WTC11 (cell line): ENCODE results near the gene GATA2.

Experiments
- CREB1 ChIP-seq: sonication (generic); formaldehyde crosslinking; IDR thresholded peaks from 2 replicates; pipeline ENCODE4 v1.8.0; 2023; ENCODE audit warnings: mild to moderate bottlenecking, missing genetic modification reagents
- CTCF ChIP-seq: fragments of 200-600 bp; IDR thresholded peaks from 2 replicates; pipeline ENCODE4 v1.8.0; 2022; ENCODE audit warnings: antibody characterized with exemption
- E2F4 ChIP-seq: sonication (generic); formaldehyde crosslinking; IDR thresholded peaks from 2 replicates; pipeline ENCODE4 v1.8.1; 2022; ENCODE audit warnings: low read depth, mild to moderate bottlenecking, moderate library complexity, missing genetic modification reagents, borderline replicate concordance
- IRF1 ChIP-seq: sonication (generic); formaldehyde crosslinking; IDR thresholded peaks from 2 replicates; pipeline ENCODE4 v1.8.0; 2023; ENCODE audit warnings: missing genetic modification reagents
- KAT7 ChIP-seq: sonication (generic); formaldehyde crosslinking; IDR thresholded peaks from 2 replicates; pipeline ENCODE4 v1.8.1; 2023; ENCODE audit warnings: missing genetic modification reagents, mild to moderate bottlenecking, borderline replicate concordance
- MAX ChIP-seq: sonication (generic); formaldehyde crosslinking; IDR thresholded peaks from 2 replicates; pipeline ENCODE4 v1.8.0; 2022; ENCODE audit warnings: mild to moderate bottlenecking, missing genetic modification reagents
- PRDM15 ChIP-seq: sonication (generic); formaldehyde crosslinking; IDR thresholded peaks from 2 replicates; pipeline ENCODE4 v1.8.0; 2022; ENCODE audit warnings: missing genetic modification reagents
- TEAD4 ChIP-seq: sonication (generic); formaldehyde crosslinking; IDR thresholded peaks from 2 replicates; pipeline ENCODE4 v1.8.0; 2022; ENCODE audit warnings: mild to moderate bottlenecking, missing genetic modification reagents
- ZBTB21 ChIP-seq: sonication (generic); formaldehyde crosslinking; IDR thresholded peaks from 2 replicates; pipeline ENCODE4 v1.8.1; 2023; ENCODE audit warnings: mild to moderate bottlenecking, missing genetic modification reagents, borderline replicate concordance
- ZNF138 ChIP-seq: sonication (generic); formaldehyde crosslinking; conservative IDR thresholded peaks from 2 replicates; pipeline ENCODE4 v1.8.1; 2022; ENCODE audit warnings: mild to moderate bottlenecking, moderate library complexity, missing genetic modification reagents

GRCh38 chr3:128430731-128431130 is 62.3 kb downstream of the GATA2 start:
- TF ChIP-seq CTCF, result no peak
- TF ChIP-seq ZNF138, result no peak
- TF ChIP-seq PRDM15, result no peak
- TF ChIP-seq CREB1, result no peak
- no peak for TF ChIP-seq ZBTB21 (CRISPR knock-in tag)
- no peak for TF ChIP-seq MAX (CRISPR knock-in tag)
- no peak for TF ChIP-seq KAT7 (CRISPR knock-in tag)
- no peak for TF ChIP-seq IRF1
- TF ChIP-seq E2F4 (CRISPR knock-in tag), result no peak
- no peak for TF ChIP-seq TEAD4 (CRISPR knock-in tag)
